Measurements from ENCODE around the gene TRIM43.

DNA sequence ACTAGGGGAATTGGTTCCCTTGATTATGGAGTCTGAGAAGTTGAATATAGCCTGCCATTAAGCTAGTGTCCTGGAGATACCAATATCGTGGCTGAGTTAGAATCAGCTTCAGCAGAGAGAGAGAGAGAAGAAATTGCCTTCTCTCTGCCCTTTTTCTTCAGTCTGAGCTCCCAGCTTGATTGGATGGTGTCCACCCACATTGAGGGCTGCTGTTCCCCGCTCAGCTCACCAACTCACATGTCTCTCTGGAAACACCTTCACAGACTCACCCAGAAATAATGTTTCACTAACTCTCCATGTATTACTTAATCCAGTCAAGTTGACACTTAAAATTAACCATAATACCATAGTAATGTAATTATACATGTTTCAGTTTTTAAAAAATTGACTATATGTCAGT lies 17.9 kb upstream of the TRIM43 start:
- TF ChIP-seq, protein P1, sequence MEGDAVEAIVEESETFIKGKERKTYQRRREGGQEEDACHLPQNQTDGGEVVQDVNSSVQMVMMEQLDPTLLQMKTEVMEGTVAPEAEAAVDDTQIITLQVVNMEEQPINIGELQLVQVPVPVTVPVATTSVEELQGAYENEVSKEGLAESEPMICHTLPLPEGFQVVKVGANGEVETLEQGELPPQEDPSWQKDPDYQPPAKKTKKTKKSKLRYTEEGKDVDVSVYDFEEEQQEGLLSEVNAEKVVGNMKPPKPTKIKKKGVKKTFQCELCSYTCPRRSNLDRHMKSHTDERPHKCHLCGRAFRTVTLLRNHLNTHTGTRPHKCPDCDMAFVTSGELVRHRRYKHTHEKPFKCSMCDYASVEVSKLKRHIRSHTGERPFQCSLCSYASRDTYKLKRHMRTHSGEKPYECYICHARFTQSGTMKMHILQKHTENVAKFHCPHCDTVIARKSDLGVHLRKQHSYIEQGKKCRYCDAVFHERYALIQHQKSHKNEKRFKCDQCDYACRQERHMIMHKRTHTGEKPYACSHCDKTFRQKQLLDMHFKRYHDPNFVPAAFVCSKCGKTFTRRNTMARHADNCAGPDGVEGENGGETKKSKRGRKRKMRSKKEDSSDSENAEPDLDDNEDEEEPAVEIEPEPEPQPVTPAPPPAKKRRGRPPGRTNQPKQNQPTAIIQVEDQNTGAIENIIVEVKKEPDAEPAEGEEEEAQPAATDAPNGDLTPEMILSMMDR (conservative IDR thresholded peaks at IDR 0.05; ENCODE audit: low read depth, low read length) = no peak
- TF ChIP-seq POLR2A (IDR thresholded peaks at IDR 0.05; ENCODE audit: low read depth, low read length) (no peak), RAD21 (IDR thresholded peaks at IDR 0.05; ENCODE audit: low read length) (no peak), CEBPB (IDR thresholded peaks at IDR 0.05; ENCODE audit: low read depth, low read length) (no peak), MAZ (IDR thresholded peaks at IDR 0.05; ENCODE audit: borderline replicate concordance, low read depth, low read length) (no peak), CHD1 (IDR thresholded peaks at IDR 0.05; ENCODE audit: low read depth, low read length) (no peak), MAFK (IDR thresholded peaks at IDR 0.05; ENCODE audit: low read depth, low read length) (no peak), SMC3 (IDR thresholded peaks at IDR 0.05; ENCODE audit: low read depth, low read length) (no peak), MXI1 (IDR thresholded peaks at IDR 0.05; ENCODE audit: borderline replicate concordance, low read depth, low read length) (no peak), ELK1 (IDR thresholded peaks at IDR 0.05; ENCODE audit: borderline replicate concordance, low read depth, low read length) (no peak), RCOR1 (IDR thresholded peaks at IDR 0.05; ENCODE audit: insufficient replicate concordance, low read length) (no peak), FOS (IDR thresholded peaks at IDR 0.05; ENCODE audit: low read depth, low read length) (no peak)
- TF ChIP-seq, protein P2, sequence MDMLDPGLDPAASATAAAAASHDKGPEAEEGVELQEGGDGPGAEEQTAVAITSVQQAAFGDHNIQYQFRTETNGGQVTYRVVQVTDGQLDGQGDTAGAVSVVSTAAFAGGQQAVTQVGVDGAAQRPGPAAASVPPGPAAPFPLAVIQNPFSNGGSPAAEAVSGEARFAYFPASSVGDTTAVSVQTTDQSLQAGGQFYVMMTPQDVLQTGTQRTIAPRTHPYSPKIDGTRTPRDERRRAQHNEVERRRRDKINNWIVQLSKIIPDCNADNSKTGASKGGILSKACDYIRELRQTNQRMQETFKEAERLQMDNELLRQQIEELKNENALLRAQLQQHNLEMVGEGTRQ (IDR thresholded peaks at IDR 0.05; ENCODE audit: low read depth, low read length) = no peak

Measured in IMR-90 (cell line).